ENCODE measurements around the gene SETD5. TPM values are rescaled to one million over a fixed set of nuclear protein-coding genes. Genes with fewer than 3 reads are reported as not detected.

Gene SETD5
- total and polyA plus RNA-seq, 4 donors, result 23.7 to 178 (median 67.6) TPM

GRCh38 chr3:9408546-9408945 lies 11.1 kb downstream of the SETD5 start:
- no peak overlapping the region for H3K9ac ChIP-seq (ENCODE audit: insufficient read depth in 1 of 2, low read length in 2 of 2)
- peaks cover 3 to 28% (median 6%) of the 10 kb centered on the region in 5 donors for H3K4me1 ChIP-seq (ENCODE audit: control insufficient read depth in 5 of 5, insufficient read depth in 5 of 5, low read length in 5 of 5)
- WGBS, 2 donors, result 96 to 100% methylated on average over 1 of the region's 1 CpG
- H3K36me3 ChIP-seq (ENCODE audit: control insufficient read depth in 4 of 4, insufficient read depth in 4 of 4, low read length in 4 of 4), result no peaks in the 10 kb centered on the region
- no peak for TF ChIP-seq CTCF (IDR thresholded peaks at IDR 0.05; ENCODE audit: control extremely low read depth, extremely low read depth)
- ATAC-seq (ENCODE audit: insufficient read depth, low FRiP score) (no peak), DNase-seq (no peak)
- no peak overlapping the region for H3K27ac ChIP-seq (ENCODE audit: low read depth in 1 of 2, low read length in 1 of 2)
- no peaks in the 10 kb centered on the region for H3K27me3 ChIP-seq (ENCODE audit: control insufficient read depth in 3 of 3, insufficient read depth in 3 of 3, low read length in 2 of 3)
- H3K9me3 ChIP-seq (ENCODE audit: control insufficient read depth in 4 of 4, insufficient read depth in 3 of 4, low read length in 3 of 4), result no peaks in the 10 kb centered on the region
- no peak overlapping the region for H3K4me3 ChIP-seq

GRCh38 chr3:9409981-9410854 lies 12.8 kb downstream of the SETD5 start:
- Histone ChIP-seq H3K9ac (ENCODE audit: insufficient read depth in 1 of 2, low read length in 2 of 2) (no peak overlapping the region), H3K4me1 (ENCODE audit: control insufficient read depth in 5 of 5, insufficient read depth in 5 of 5, low read length in 5 of 5) (peaks cover 3 to 25% (median 4%) of the 10 kb centered on the region in 5 donors), H3K9me3 (ENCODE audit: control insufficient read depth in 4 of 4, insufficient read depth in 3 of 4, low read length in 3 of 4) (no peaks in the 10 kb centered on the region), H3K36me3 (ENCODE audit: control insufficient read depth in 4 of 4, insufficient read depth in 4 of 4, low read length in 4 of 4) (no peaks in the 10 kb centered on the region), H3K27me3 (ENCODE audit: control insufficient read depth in 3 of 3, insufficient read depth in 3 of 3, low read length in 2 of 3) (no peaks in the 10 kb centered on the region), H3K27ac (ENCODE audit: low read depth in 1 of 2, low read length in 1 of 2) (no peak overlapping the region), H3K4me3 (no peak overlapping the region)
- DNase-seq (no peak), ATAC-seq (ENCODE audit: insufficient read depth, low FRiP score) (no peak)
- TF ChIP-seq CTCF (IDR thresholded peaks at IDR 0.05; ENCODE audit: control extremely low read depth, extremely low read depth), result no peak
- 67 to 77% methylated on average over 6 of the region's 6 CpGs for WGBS, 2 donors

GRCh38 chr3:9411302-9411701 lies 13.9 kb downstream of the SETD5 start:
- peaks cover 0 to 7% (median 2%) of the 10 kb centered on the region in 4 donors for H3K36me3 ChIP-seq (ENCODE audit: control insufficient read depth in 4 of 4, insufficient read depth in 4 of 4, low read length in 4 of 4)
- TF ChIP-seq CTCF (IDR thresholded peaks at IDR 0.05; ENCODE audit: control extremely low read depth, extremely low read depth), result no peak
- no peaks in the 10 kb centered on the region for H3K27me3 ChIP-seq (ENCODE audit: control insufficient read depth in 3 of 3, insufficient read depth in 3 of 3, low read length in 2 of 3)
- DNase-seq (no peak), ATAC-seq (ENCODE audit: insufficient read depth, low FRiP score) (no peak)
- no peaks in the 10 kb centered on the region for H3K9me3 ChIP-seq (ENCODE audit: control insufficient read depth in 4 of 4, insufficient read depth in 3 of 4, low read length in 3 of 4)
- H3K4me3 ChIP-seq, result no peak overlapping the region
- peaks cover 0 to 29% (median 0%) of the 10 kb centered on the region in 5 donors for H3K4me1 ChIP-seq (ENCODE audit: control insufficient read depth in 5 of 5, insufficient read depth in 5 of 5, low read length in 5 of 5)
- WGBS, 2 donors, result 89 to 97% methylated on average over 1 of the region's 1 CpG
- no peak overlapping the region for H3K27ac ChIP-seq (ENCODE audit: low read depth in 1 of 2, low read length in 1 of 2)
- H3K9ac ChIP-seq (ENCODE audit: insufficient read depth in 1 of 2, low read length in 2 of 2), result no peak overlapping the region

Measured in lung (tissue), 12 donors.